Endothelial cell of umbilical vein (primary cell): ENCODE data around the gene CALHM1. TPM values are rescaled to one million over a fixed set of nuclear protein-coding genes. Genes with fewer than 3 reads are reported as not detected.

Source experiments
- BruUV-seq: library from RNA; stranded (reverse); fragments of 400-500 nt; replicated peaks from 2 replicates; lab custom pipeline; 2021; lab: Mats Ljungman, UMichigan
- CTCF ChIA-PET: fragments of 300-600, 350-600 bp; sonication (Branson Sonifier 250); formaldehyde crosslinking; loops from one replicate; lab custom pipeline; 2021; ENCODE audit warnings: antibody characterized with exemption, inconsistent platforms; lab: Charles Lee
- POLR2A ChIA-PET: fragments of 300-600, 350-600 bp; sonication (Branson Sonifier 250); formaldehyde crosslinking; loops from one replicate; lab custom pipeline; 2021; ENCODE audit warnings: antibody characterized with exemption, inconsistent platforms; lab: Charles Lee
- DNase-seq: peaks from one replicate; pipeline ENCODE4 v3.0.0-alpha.2; 2011; ENCODE audit warnings: low read depth, low spot score
- FAIRE-seq: peaks from 2 replicates; lab custom pipeline; 2011; peaks lifted over from hg19 to GRCh38; lab: Jason Lieb, UNC
- H2AFZ ChIP-seq: 2 replicates; pipeline ENCODE4 v1.6.0; 2012; ENCODE audit warnings: low read depth, low read length, control low read depth, inconsistent platforms
- H3K27ac ChIP-seq: 2 replicates; pipeline ENCODE4 v1.5.1; 2011; ENCODE audit warnings: low read depth, mild to moderate bottlenecking, control low read depth, low read length, moderate library complexity; ENCODE audit not compliant: insufficient read depth
- H3K27me3 ChIP-seq, 2 experiments: 2 replicates each; pipeline versions ENCODE4 v1.6.0 to v1.6.1; 2011; ENCODE audit warnings: low read length in 2 of 2, mixed read lengths in 1 of 2; ENCODE audit not compliant: control insufficient read depth in 2 of 2, insufficient read depth in 2 of 2
- H3K36me3 ChIP-seq, 2 experiments: 2 replicates in 1 of 2; 3 replicates in 1 of 2; pipeline ENCODE4 v1.5.1; 2011; ENCODE audit warnings: low read length in 2 of 2, mild to moderate bottlenecking in 1 of 2, moderate library complexity in 1 of 2; ENCODE audit not compliant: control insufficient read depth in 2 of 2, insufficient read depth in 2 of 2; ENCODE audit errors: extremely low read depth in 1 of 2
- H3K4me1 ChIP-seq: 3 replicates; pipeline ENCODE4 v1.5.1; 2011; ENCODE audit warnings: mild to moderate bottlenecking, low read length; ENCODE audit not compliant: control insufficient read depth, insufficient read depth; ENCODE audit errors: extremely low read depth
- H3K4me2 ChIP-seq: 2 replicates; pipeline ENCODE4 v1.6.1; 2011; ENCODE audit warnings: low read length, control low read depth, mixed read lengths; ENCODE audit not compliant: insufficient read depth
- H3K4me3 ChIP-seq, 3 experiments: fragments of 200-600 bp in 1 of 3; sonication (generic), shearing (Covaris generic) in 1 of 3; replicated peaks in 1 of 3; 2 replicates each; pipeline ENCODE4 v1.5.1; 2011 to 2016; ENCODE audit warnings: control low read depth in 3 of 3, low read length in 3 of 3, mild to moderate bottlenecking in 2 of 3, inconsistent platforms in 1 of 3, low read depth in 1 of 3, moderate library complexity in 1 of 3; ENCODE audit not compliant: insufficient read depth in 1 of 3
- H3K79me2 ChIP-seq: 2 replicates; pipeline ENCODE4 v1.6.0; 2012; ENCODE audit warnings: low read length, inconsistent platforms; ENCODE audit not compliant: control insufficient read depth, insufficient read depth
- H3K9ac ChIP-seq: replicated peaks from 2 replicates; pipeline ENCODE3; 2011; ENCODE audit warnings: low read length, control low read depth; ENCODE audit not compliant: insufficient read depth; ENCODE audit errors: extremely low read depth
- H3K9me1 ChIP-seq: replicated peaks from 3 replicates; pipeline ENCODE4 v1.6.0; 2011; ENCODE audit warnings: mild to moderate bottlenecking, low read length; ENCODE audit not compliant: control insufficient read depth, insufficient read depth; ENCODE audit errors: extremely low read depth
- H3K9me3 ChIP-seq: replicated peaks from 2 replicates; pipeline ENCODE4 v1.5.1; 2012; ENCODE audit warnings: low read length, inconsistent platforms; ENCODE audit not compliant: control insufficient read depth, insufficient read depth
- H4K20me1 ChIP-seq: replicated peaks from 2 replicates; pipeline ENCODE3; 2011; ENCODE audit warnings: mild to moderate bottlenecking, low read length; ENCODE audit not compliant: control insufficient read depth, insufficient read depth; ENCODE audit errors: extremely low read depth
- EZH2 ChIP-seq: IDR thresholded peaks from 2 replicates; pipeline ENCODE4 v1.6.1; 2012; ENCODE audit warnings: borderline replicate concordance, low read depth, mild to moderate bottlenecking, moderate library complexity, low read length, inconsistent platforms; ENCODE audit not compliant: severe bottlenecking
- FOS ChIP-seq: IDR thresholded peaks from 2 replicates; pipeline ENCODE4 v1.6.1; 2011; ENCODE audit warnings: mild to moderate bottlenecking, low read length, moderate library complexity, borderline replicate concordance; ENCODE audit not compliant: insufficient read depth
- GATA2 ChIP-seq: IDR thresholded peaks from 2 replicates; pipeline ENCODE4 v1.7.0; 2011; ENCODE audit warnings: low read depth, mild to moderate bottlenecking, moderate library complexity, mixed read lengths, low read length; ENCODE audit not compliant: insufficient read length, insufficient read depth
- JUN ChIP-seq: IDR thresholded peaks from 2 replicates; pipeline ENCODE4 v1.6.1; 2011; ENCODE audit warnings: borderline replicate concordance, low read depth; ENCODE audit not compliant: insufficient read length, insufficient read depth
- MYC ChIP-seq: IDR thresholded peaks from one replicate; pipeline ENCODE4 v1.6.1; 2011; ENCODE audit warnings: mild to moderate bottlenecking, low read depth, low read length
- POLR2A ChIP-seq: IDR thresholded peaks from 2 replicates; pipeline ENCODE4 v1.6.1; 2012; ENCODE audit warnings: low read depth, mild to moderate bottlenecking, control low read depth, low read length
- POLR2AphosphoS5 ChIP-seq: IDR thresholded peaks from 2 replicates; pipeline ENCODE4 v1.6.1; 2012; ENCODE audit warnings: low read depth, mild to moderate bottlenecking, control low read depth, low read length, moderate library complexity; ENCODE audit not compliant: insufficient read depth
- dilution Hi-C: fragments of 300-500 bp; cut with MboI; formaldehyde crosslinking; loops from one replicate; pipeline ENCODE4 v1.15.0; 2019; ENCODE audit warnings: low sequenced_read_pairs; ENCODE audit not compliant: extremely low pct_ligation_motif_present
- intact Hi-C: fragments of 100-400 bp; cut with micrococcal nuclease; formaldehyde crosslinking; loops from one replicate; pipeline ENCODE4 v1.10.0; 2022
- polyA plus RNA-seq, 4 experiments: library from polyadenylated mRNA; depleted of rRNA in 3 of 4; stranded (reverse) in 3 of 4; unstranded in 1 of 4; fragments of >200 nt; gene quantifications; 2 replicates each; pipeline versions ENCODE4 v1.2.1 to v1.2.3, GENCODE V29; 2011 to 2012; ENCODE audit warnings: missing spikeins in 1 of 4
- total RNA-seq: library from RNA; stranded (reverse); gene quantifications from 2 replicates; pipeline ENCODE4 v1.2.3, GENCODE V29; 2021
- TF ChIP-seq, protein P1 (sequence below): IDR thresholded peaks from 2 replicates; pipeline ENCODE4 v1.6.1; 2011; ENCODE audit not compliant: insufficient read depth, insufficient read length
- TF ChIP-seq, protein P2 (sequence below), 2 donors: IDR thresholded peaks; 1 replicate in 1 of 2; 2 replicates in 1 of 2; pipeline ENCODE4 v1.5.1; 2011; ENCODE audit warnings: low read length in 2 of 2, mild to moderate bottlenecking in 2 of 2, moderate library complexity in 2 of 2, control low read depth in 1 of 2, inconsistent platforms in 1 of 2, low read depth in 1 of 2; ENCODE audit not compliant: insufficient read depth in 1 of 2; ENCODE audit errors: extremely low read depth in 1 of 2

CALHM1 gene
- total and polyA plus RNA-seq, 2 donors (not counting 3 experiments of a cell fraction or from before 2014, with no cell fraction given), result not detected

DNA sequence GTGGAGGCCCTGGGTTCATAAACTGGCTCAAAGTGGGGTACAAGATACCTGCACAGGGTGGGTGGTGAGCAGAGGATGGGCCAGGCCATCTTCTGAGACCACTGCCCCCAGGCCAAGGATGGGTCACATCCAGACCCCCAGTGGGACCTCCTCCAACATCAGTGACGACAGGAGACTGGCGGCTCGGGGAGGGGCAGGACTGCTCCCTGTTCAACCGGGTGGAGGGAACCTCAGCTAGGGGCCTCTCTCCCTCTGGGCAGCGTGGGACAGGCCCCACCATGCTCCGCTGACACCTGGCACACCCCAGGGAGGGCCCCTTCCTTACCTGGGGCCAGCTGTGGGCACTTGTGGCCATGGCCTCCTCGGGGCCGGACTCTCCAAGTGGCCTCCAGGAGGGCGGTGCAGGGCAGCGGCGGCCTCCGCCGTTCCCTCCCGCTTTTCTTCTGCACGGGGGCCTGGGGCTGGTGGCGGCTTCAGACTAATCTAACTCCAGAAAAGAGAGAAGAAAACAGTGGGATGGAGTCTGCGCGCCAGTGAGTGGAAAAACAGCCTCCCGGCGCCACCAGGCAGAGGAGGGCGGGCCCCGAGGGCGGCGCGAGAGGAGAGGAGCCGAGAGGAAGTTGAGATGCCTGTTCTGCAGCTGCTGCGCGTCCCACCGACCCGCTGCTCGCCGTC lies 6.7 kb downstream of the CALHM1 start, which contains the start of gene CALHM2:
CALHM2 (minus strand) TSS at position 540 of the 675 bp plus-strand sequence. CDS start 2,429 bp downstream, outside the sequence.
- no peaks in the 10 kb centered on the region for H4K20me1 ChIP-seq
- ChIA-PET POLR2A (no interaction called here), CTCF (interaction anchor here (1.3 to 2.5 kb wide), 6 partner anchors 8 to 141 kb away, joined by 3 to 13 read pairs (median 4); no protein-coding TSS in a partner anchor)
- peaks cover 5 to 13% of the 10 kb centered on the region in 2 experiments for H3K36me3 ChIP-seq
- no TSS peak for BruUV-seq
- H3K79me2 ChIP-seq, result peaks cover 7% of the 10 kb centered on the region
- FAIRE-seq, result peak; percentile 88
- intact Hi-C loops, result loop anchor here (2.0 kb wide), 1 partner anchor 31 kb away; no protein-coding TSS in a partner anchor
- no peaks in the 10 kb centered on the region for H3K9me3 ChIP-seq
- TF ChIP-seq POLR2AphosphoS5 (no peak), GATA2 (no peak), MYC (no peak), POLR2A (no peak), JUN (no peak), FOS (no peak), EZH2 (no peak)
- TF ChIP-seq, protein P1, sequence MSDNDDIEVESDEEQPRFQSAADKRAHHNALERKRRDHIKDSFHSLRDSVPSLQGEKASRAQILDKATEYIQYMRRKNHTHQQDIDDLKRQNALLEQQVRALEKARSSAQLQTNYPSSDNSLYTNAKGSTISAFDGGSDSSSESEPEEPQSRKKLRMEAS, result no peak
- TF ChIP-seq, protein P2, sequence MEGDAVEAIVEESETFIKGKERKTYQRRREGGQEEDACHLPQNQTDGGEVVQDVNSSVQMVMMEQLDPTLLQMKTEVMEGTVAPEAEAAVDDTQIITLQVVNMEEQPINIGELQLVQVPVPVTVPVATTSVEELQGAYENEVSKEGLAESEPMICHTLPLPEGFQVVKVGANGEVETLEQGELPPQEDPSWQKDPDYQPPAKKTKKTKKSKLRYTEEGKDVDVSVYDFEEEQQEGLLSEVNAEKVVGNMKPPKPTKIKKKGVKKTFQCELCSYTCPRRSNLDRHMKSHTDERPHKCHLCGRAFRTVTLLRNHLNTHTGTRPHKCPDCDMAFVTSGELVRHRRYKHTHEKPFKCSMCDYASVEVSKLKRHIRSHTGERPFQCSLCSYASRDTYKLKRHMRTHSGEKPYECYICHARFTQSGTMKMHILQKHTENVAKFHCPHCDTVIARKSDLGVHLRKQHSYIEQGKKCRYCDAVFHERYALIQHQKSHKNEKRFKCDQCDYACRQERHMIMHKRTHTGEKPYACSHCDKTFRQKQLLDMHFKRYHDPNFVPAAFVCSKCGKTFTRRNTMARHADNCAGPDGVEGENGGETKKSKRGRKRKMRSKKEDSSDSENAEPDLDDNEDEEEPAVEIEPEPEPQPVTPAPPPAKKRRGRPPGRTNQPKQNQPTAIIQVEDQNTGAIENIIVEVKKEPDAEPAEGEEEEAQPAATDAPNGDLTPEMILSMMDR (IDR thresholded peaks at IDR 0.05; ENCODE audit: extremely low read depth in 1 of 2, insufficient read depth in 1 of 2, low read depth in 1 of 2, low read length in 2 of 2), result no peak
- peak within 1 kb of the TSS; percentile 8 to 66 (median 55) for H3K4me3 ChIP-seq
- peak within 1 kb of the TSS; percentile 57 for H3K27ac ChIP-seq
- H2AFZ ChIP-seq, result peak within 1 kb of the TSS; percentile 97
- peak; percentile 57 for DNase-seq
- H3K4me1 ChIP-seq, result peaks cover 38% of the 10 kb centered on the region
- H3K4me2 ChIP-seq, result peak within 1 kb of the TSS; percentile 86
- dilution Hi-C loops, result no loop called here
- peak within 1 kb of the TSS; percentile 32 for H3K9ac ChIP-seq
- H3K27me3 ChIP-seq, result no peaks in the 10 kb centered on the region
- H3K9me1 ChIP-seq, result no peaks in the 10 kb centered on the region
